PFSK-1 (cell line): ENCODE data around the gene RBM33.

Experiments
- FOXP2 ChIP-seq: optimal IDR thresholded peaks from 2 replicates; pipeline ENCODE3; 2011; ENCODE audit warnings: borderline replicate concordance, control low read depth, inconsistent platforms; ENCODE audit not compliant: insufficient read depth; ENCODE audit errors: extremely low read length, extremely low read depth
- POLR2AphosphoS5 ChIP-seq: IDR thresholded peaks from 2 replicates; pipeline ENCODE4 v1.6.1; 2012; ENCODE audit warnings: low read depth, mild to moderate bottlenecking, control low read depth, low read length, moderate library complexity
- REST ChIP-seq, 2 experiments: IDR thresholded peaks; 2 replicates each; pipeline versions ENCODE4 v1.6.1 to v1.8.0; 2011 to 2012; ENCODE audit warnings: low read depth in 2 of 2, low read length in 2 of 2, control low read depth in 1 of 2, inconsistent platforms in 1 of 2, mild to moderate bottlenecking in 1 of 2, moderate library complexity in 1 of 2; ENCODE audit not compliant: insufficient read depth in 1 of 2
- SIN3A ChIP-seq: IDR thresholded peaks from 2 replicates; pipeline ENCODE4 v1.6.1; 2012; ENCODE audit warnings: mild to moderate bottlenecking, low read length, moderate library complexity, borderline replicate concordance; ENCODE audit not compliant: insufficient read depth
- TAF1 ChIP-seq: IDR thresholded peaks from 2 replicates; pipeline ENCODE4 v1.6.1; 2012; ENCODE audit warnings: low read length, control low read depth, borderline replicate concordance; ENCODE audit not compliant: insufficient read depth

The RBM33 gene

DNA sequence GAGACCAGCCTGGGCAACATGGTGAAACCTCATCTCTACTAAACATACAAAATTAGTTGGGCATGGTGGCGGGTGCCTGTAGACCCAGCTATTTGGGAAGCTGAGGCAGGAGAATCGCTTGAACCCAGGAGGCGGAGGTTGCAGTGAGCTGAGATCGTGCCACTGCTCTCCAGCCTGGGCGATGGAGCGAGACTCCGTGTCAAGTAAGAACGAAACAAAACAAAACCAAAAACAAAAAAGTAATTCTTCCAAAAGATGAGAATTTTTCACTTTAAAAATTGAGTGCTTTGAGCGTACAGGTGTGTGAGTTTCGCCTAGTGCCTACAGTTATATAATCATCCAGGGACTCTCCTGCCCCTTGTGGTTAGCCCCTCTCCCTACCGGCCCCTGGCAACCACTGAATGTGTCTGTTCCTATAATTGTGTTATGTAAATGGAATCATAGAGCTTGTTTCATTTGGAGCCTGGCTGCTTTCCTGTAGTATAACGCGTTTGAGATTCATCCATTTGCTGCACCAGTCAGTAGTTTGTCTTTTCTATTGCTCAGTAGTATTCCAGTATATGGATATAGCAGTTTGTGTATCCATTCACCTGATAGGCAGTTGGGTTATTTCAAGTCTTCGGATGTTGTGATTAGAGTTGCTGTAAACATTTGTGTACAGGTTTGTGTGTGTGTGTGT lies 80.0 kb downstream of the RBM33 start:
- TF ChIP-seq TAF1: no peak
- TF ChIP-seq POLR2AphosphoS5: no peak
- no peak for TF ChIP-seq REST (IDR thresholded peaks at IDR 0.05; ENCODE audit: insufficient read depth in 1 of 2, low read depth in 2 of 2, low read length in 2 of 2)
- no peak for TF ChIP-seq FOXP2
- TF ChIP-seq SIN3A: no peak

- no peak for TF ChIP-seq SIN3A
- TF ChIP-seq FOXP2: no peak
- TF ChIP-seq POLR2AphosphoS5: no peak
- TF ChIP-seq REST (IDR thresholded peaks at IDR 0.05; ENCODE audit: insufficient read depth in 1 of 2, low read depth in 2 of 2, low read length in 2 of 2): no peak
- no peak for TF ChIP-seq TAF1
These were observed 80.5 kb downstream of the RBM33 start for GRCh38 chr7:155725006-155725355.

DNA sequence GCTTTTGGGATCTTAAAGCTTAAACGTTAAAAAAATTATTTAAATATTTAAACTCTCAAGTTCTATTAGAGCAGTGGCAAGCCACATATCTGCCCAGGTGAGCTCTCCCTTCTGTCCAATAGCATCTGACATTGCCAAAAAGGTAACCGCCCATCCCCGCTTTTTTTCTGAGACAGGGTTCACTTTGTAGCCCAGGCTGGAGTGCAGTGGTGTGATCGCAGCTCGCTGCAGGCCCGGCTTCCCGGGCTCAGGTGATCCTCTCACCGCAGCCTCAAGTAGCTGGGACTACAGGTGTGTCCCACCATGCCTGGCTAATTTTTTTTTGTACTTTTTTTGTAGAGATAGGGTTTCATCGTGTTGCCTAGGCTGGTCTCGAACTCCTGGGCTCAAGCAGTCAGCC lies 83.2 kb downstream of the RBM33 start:
- TF ChIP-seq REST (IDR thresholded peaks at IDR 0.05; ENCODE audit: insufficient read depth in 1 of 2, low read depth in 2 of 2, low read length in 2 of 2) (no peak), POLR2AphosphoS5 (no peak), TAF1 (no peak), SIN3A (no peak), FOXP2 (no peak)

- TF ChIP-seq FOXP2 (no peak), TAF1 (no peak), POLR2AphosphoS5 (no peak), SIN3A (no peak), REST (IDR thresholded peaks at IDR 0.05; ENCODE audit: insufficient read depth in 1 of 2, low read depth in 2 of 2, low read length in 2 of 2) (no peak)
These were observed 83.7 kb downstream of the RBM33 start for GRCh38 chr7:155728116-155728515.

- TF ChIP-seq REST (IDR thresholded peaks at IDR 0.05; ENCODE audit: insufficient read depth in 1 of 2, low read depth in 2 of 2, low read length in 2 of 2) (no peak), TAF1 (no peak), FOXP2 (no peak), SIN3A (no peak), POLR2AphosphoS5 (no peak)
These were observed 85.4 kb downstream of the RBM33 start for GRCh38 chr7:155729847-155730246.
